OCI-LY3 (cell line): ENCODE measurements around the gene DOCK6.

Source experiments
- EZH2phosphoT487 ChIP-seq: fragments of 200-600 bp; shearing (Covaris generic); IDR thresholded peaks from 2 replicates; pipeline ENCODE4 v1.6.1; 2018; ENCODE audit warnings: antibody characterized with exemption, mixed run types, low read depth
- TF ChIP-seq, protein P1 (sequence below): fragments of 200-600, 300-600 bp; sonication (generic); IDR thresholded peaks from 2 replicates; pipeline ENCODE4 v1.5.1; 2014; ENCODE audit warnings: antibody characterized with exemption, low read length, low read depth

DNA sequence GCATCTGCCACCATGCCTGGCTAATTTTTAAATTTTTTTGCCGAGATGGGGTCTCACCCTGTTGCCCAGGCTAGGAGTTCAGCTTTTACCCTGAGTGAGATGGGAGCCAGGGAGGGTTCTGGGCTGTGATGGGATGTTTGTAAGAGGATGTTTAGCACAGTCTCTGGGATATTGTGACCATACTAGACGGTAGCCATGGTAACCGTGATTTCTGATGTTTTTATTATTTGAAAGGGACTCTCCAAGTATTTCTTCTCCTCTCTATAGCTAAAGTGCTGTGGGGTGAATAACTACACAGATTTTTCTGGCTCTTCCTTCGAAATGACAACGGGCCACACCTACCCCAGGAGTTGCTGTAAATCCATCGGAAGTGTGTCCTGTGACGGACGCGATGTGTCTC lies 44.0 kb upstream of the DOCK6 start:
- TF ChIP-seq, protein P1, sequence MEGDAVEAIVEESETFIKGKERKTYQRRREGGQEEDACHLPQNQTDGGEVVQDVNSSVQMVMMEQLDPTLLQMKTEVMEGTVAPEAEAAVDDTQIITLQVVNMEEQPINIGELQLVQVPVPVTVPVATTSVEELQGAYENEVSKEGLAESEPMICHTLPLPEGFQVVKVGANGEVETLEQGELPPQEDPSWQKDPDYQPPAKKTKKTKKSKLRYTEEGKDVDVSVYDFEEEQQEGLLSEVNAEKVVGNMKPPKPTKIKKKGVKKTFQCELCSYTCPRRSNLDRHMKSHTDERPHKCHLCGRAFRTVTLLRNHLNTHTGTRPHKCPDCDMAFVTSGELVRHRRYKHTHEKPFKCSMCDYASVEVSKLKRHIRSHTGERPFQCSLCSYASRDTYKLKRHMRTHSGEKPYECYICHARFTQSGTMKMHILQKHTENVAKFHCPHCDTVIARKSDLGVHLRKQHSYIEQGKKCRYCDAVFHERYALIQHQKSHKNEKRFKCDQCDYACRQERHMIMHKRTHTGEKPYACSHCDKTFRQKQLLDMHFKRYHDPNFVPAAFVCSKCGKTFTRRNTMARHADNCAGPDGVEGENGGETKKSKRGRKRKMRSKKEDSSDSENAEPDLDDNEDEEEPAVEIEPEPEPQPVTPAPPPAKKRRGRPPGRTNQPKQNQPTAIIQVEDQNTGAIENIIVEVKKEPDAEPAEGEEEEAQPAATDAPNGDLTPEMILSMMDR: no peak
- TF ChIP-seq EZH2phosphoT487: no peak
